Right lobe of liver (tissue), 6 donors: Measurements from ENCODE around the gene REV3L. TPM values are rescaled to one million over a fixed set of nuclear protein-coding genes. Genes with fewer than 3 reads are reported as not detected.

Source experiments
- ATAC-seq, 4 donors: fragments of 200-7000 bp; cut with Tn5 transposase; one replicate each; pipeline ENCODE4 v1.9.1; 2020; ENCODE audit warnings: mild to moderate bottlenecking in 4 of 4, moderate library complexity in 4 of 4
- DNase-seq, 3 donors: peaks; one replicate each; pipeline ENCODE4 v3.0.0-alpha.2; 2020
- H3K27ac ChIP-seq, 3 donors: fragments of 200-600 bp; one replicate each; pipeline ENCODE4 v1.8.0; 2022
- H3K27me3 ChIP-seq, 2 donors: fragments of 200-600 bp; one replicate each; pipeline ENCODE4 v1.8.0; 2022
- H3K36me3 ChIP-seq, 4 donors: fragments of 200-600 bp; sonication (generic) in 1 of 4; one replicate each; pipeline versions ENCODE4 v1.5.1 to v1.8.0; 2017 to 2022; ENCODE audit warnings: control low read depth in 1 of 4
- H3K4me1 ChIP-seq, 4 donors: fragments of 200-600 bp; sonication (generic) in 1 of 4; one replicate each; pipeline versions ENCODE4 v1.5.1 to v1.8.0; 2017 to 2022; ENCODE audit warnings: control low read depth in 1 of 4
- H3K4me3 ChIP-seq, 3 donors: fragments of 200-600 bp; one replicate each; pipeline ENCODE4 v1.8.0; 2022
- H3K9me3 ChIP-seq, 4 donors: fragments of 200-600 bp; sonication (generic) in 1 of 4; one replicate each; pipeline versions ENCODE4 v1.5.1 to v1.8.0; 2017 to 2022; ENCODE audit warnings: control low read depth in 1 of 4
- CTCF ChIP-seq, 4 donors: fragments of 200-600 bp in 3 of 4; fragments of 450-650 bp in 1 of 4; IDR thresholded peaks; one replicate each; pipeline versions ENCODE4 v1.5.1 to v1.8.0; 2016 to 2022; ENCODE audit warnings: antibody characterized with exemption in 4 of 4, mild to moderate bottlenecking in 2 of 4
- POLR2A ChIP-seq: fragments of 450-650 bp; IDR thresholded peaks from one replicate; pipeline ENCODE4 v1.6.1; 2017; ENCODE audit warnings: antibody characterized with exemption, mild to moderate bottlenecking
- WGBS: methylation state at CpG from one replicate; pipeline ENCODE4 v1.1.6; 2018; ENCODE audit warnings: low coverage, low lambda C conversion rate; ENCODE audit not compliant: insufficient coverage; ENCODE audit errors: missing lambda C conversion rate; 5-methylcytosine and 5-hydroxymethylcytosine counted together
- intact Hi-C, 2 donors: fragments of 100-400 bp; cut with DNase I; formaldehyde crosslinking; loops; one replicate each; pipeline versions ENCODE4 v1.11.2 to v1.14.1; 2022
- total RNA-seq, 6 experiments: library from RNA; depleted of rRNA in 2 of 6; stranded (reverse); fragments of >200 nt in 2 of 6; fragmentation: NEBNext Ultra II Directional in 3 of 6; extraction: Animal tissue kit (Norgen Biotek cat#: 25700) in 3 of 6; gene quantifications; one replicate each; pipeline versions ENCODE4 v1.1.0 to v1.2.4, GENCODE V29; 2016 to 2023
- donor health status: DM: no; HTN: yes; CAD: no.
- donor health status: DM: no; HTN: no; CAD: no.
- donor health status: DM: no; HTN: no; CAD: no.
- donor health status: DM: no; HTN: yes; CAD: no.
- donor health status: DM: no; HTN: yes; CAD: no.

Gene REV3L
- total RNA-seq, 6 experiments from 2014 or later: 9.3 to 21.4 (median 12.5) TPM

- Histone ChIP-seq H3K4me3 (peak overlapping the region; percentile 80 to 89 (median 82)), H3K4me1 (peaks cover 0 to 24% (median 4%) of the 10 kb centered on the region in 4 donors), H3K36me3 (no peaks in the 10 kb centered on the region), H3K9me3 (no peaks in the 10 kb centered on the region), H3K27me3 (no peaks in the 10 kb centered on the region), H3K27ac (peak overlapping the region; percentile 95 to 98 (median 96))
- TF ChIP-seq POLR2A: no peak
- TF ChIP-seq CTCF (IDR thresholded peaks at IDR 0.05): no peak
- WGBS: 14% methylated on average over 8 of the region's 8 CpGs
- ATAC-seq: no peak
- no peak for DNase-seq
- intact Hi-C loops: no loop called here
Observed at GRCh38 chr6:111484633-111484930, 1.6 kb upstream of the REV3L start.

- WGBS: 0% methylated on average over 31 of the region's 66 CpGs
- ATAC-seq: peak; percentile 73 to 89 (median 83)
Observed at GRCh38 chr6:111483736-111484632, 966 bp upstream of the REV3L start.

GRCh38 chr6:111482188-111482958, 645 bp downstream of the REV3L start:
- 0% methylated on average over 16 of the region's 88 CpGs for WGBS
- Histone ChIP-seq H3K36me3 (no peaks in the 10 kb centered on the region), H3K27me3 (no peaks in the 10 kb centered on the region), H3K4me3 (peak overlapping the region; percentile 80 to 89 (median 82)), H3K27ac (peak overlapping the region; percentile 95 to 98 (median 96)), H3K4me1 (peaks cover 0 to 24% (median 4%) of the 10 kb centered on the region in 4 donors), H3K9me3 (no peaks in the 10 kb centered on the region)
- TF ChIP-seq CTCF (IDR thresholded peaks at IDR 0.05): no peak
- TF ChIP-seq POLR2A: no peak
- DNase-seq (peak; percentile 56 to 75 (median 73)), ATAC-seq (peak; percentile 32 to 42 (median 39))
- intact Hi-C loops: no loop called here

More at GRCh38 chr6:111483736-111484632, 966 bp upstream of the REV3L start:
- H3K36me3 ChIP-seq: no peaks in the 10 kb centered on the region
- peak; percentile 91 to 95 (median 94) for DNase-seq
- H3K4me3 ChIP-seq: peak overlapping the region; percentile 80 to 89 (median 82)
- peak overlapping the region; percentile 95 to 98 (median 96) for H3K27ac ChIP-seq
- H3K27me3 ChIP-seq: no peaks in the 10 kb centered on the region
- TF ChIP-seq CTCF (IDR thresholded peaks at IDR 0.05) (no peak), POLR2A (peak; percentile 94)
- intact Hi-C loops: no loop called here
- H3K4me1 ChIP-seq: peaks cover 0 to 24% (median 4%) of the 10 kb centered on the region in 4 donors
- H3K9me3 ChIP-seq: no peaks in the 10 kb centered on the region

- no peaks in the 10 kb centered on the region for H3K36me3 ChIP-seq
- WGBS: under 1% methylated on average over 8 of the region's 8 CpGs
- H3K9me3 ChIP-seq: no peaks in the 10 kb centered on the region
- peaks cover 0 to 24% (median 4%) of the 10 kb centered on the region in 4 donors for H3K4me1 ChIP-seq
- H3K4me3 ChIP-seq: peak overlapping the region; percentile 80 to 89 (median 82)
- no peak for DNase-seq
- ATAC-seq: no peak
- no peaks in the 10 kb centered on the region for H3K27me3 ChIP-seq
- peak overlapping the region; percentile 95 to 98 (median 96) for H3K27ac ChIP-seq
- TF ChIP-seq CTCF (IDR thresholded peaks at IDR 0.05) (no peak), POLR2A (no peak)
- intact Hi-C loops: no loop called here
Observed at GRCh38 chr6:111481836-111482187, 1.2 kb downstream of the REV3L start.
